K562 (cell line): Measurements from ENCODE around the gene NAV2. TPM values are rescaled to one million over a fixed set of nuclear protein-coding genes. Genes with fewer than 3 reads are reported as not detected.

Source experiments
- ATAC-seq: fragments of 200-7000 bp; cut with Tn5 transposase; 3 replicates; pipeline ENCODE4 v1.9.1; 2020; ENCODE audit warnings: moderate library complexity
- BruUV-seq: library from RNA; stranded (reverse); fragments of 400-500 nt; replicated peaks from 2 replicates; lab custom pipeline; 2021; lab: Mats Ljungman, UMichigan
- CTCF ChIA-PET: fragments of 300-600 bp; formaldehyde crosslinking; extraction: SDS; loops from one replicate; lab custom pipeline; 2021; ENCODE audit warnings: low intra/inter-chr PET ratio; lab: Yijun Ruan, JAX
- POLR2A ChIA-PET: fragments of 300-600, 350-650 bp; sonication (Branson Sonifier 250); formaldehyde crosslinking; extraction: SDS; loops from one replicate; lab custom pipeline; 2021; ENCODE audit warnings: antibody characterized with exemption, inconsistent platforms; lab: Yijun Ruan, JAX
- DNase-seq, 4 experiments: peaks; one replicate each; pipeline versions ENCODE4 v3.0.0 to v3.0.0-alpha.2; 2011 to 2018; ENCODE audit warnings: low spot score in 3 of 4, mixed read lengths in 3 of 4; ENCODE audit errors: extremely low read depth in 1 of 4
- FAIRE-seq: peaks from 2 replicates; lab custom pipeline; 2011; peaks lifted over from hg19 to GRCh38; lab: Jason Lieb, UNC
- H2AFZ ChIP-seq: 2 replicates; pipeline ENCODE4 v1.6.0; 2011; ENCODE audit warnings: low read depth, low read length, control low read depth, inconsistent platforms
- H3K27ac ChIP-seq: fragments of 200-600 bp; 3 replicates; pipeline ENCODE4 v1.8.0; 2011; ENCODE audit warnings: low read depth, mild to moderate bottlenecking, control low read depth, inconsistent platforms, low read length, moderate library complexity, mixed read lengths; ENCODE audit errors: extremely low read depth
- H3K27me3 ChIP-seq, 2 experiments: fragments of 300-600 bp in 1 of 2; 2 replicates in 1 of 2; 3 replicates in 1 of 2; pipeline versions ENCODE4 v1.6.0 to v1.8.0; 2011; ENCODE audit warnings: inconsistent platforms in 2 of 2, low read length in 2 of 2, mild to moderate bottlenecking in 1 of 2, mixed read lengths in 1 of 2, moderate library complexity in 1 of 2; ENCODE audit not compliant: control insufficient read depth in 2 of 2, insufficient read depth in 2 of 2
- H3K36me3 ChIP-seq: fragments of 300-600 bp; 3 replicates; pipeline ENCODE4 v1.8.0; 2011; ENCODE audit warnings: mild to moderate bottlenecking, low read length, inconsistent platforms; ENCODE audit not compliant: control insufficient read depth, insufficient read depth
- H3K4me1 ChIP-seq, 2 experiments: fragments of 200-600 bp in 1 of 2; replicated peaks in 1 of 2; 2 replicates in 1 of 2; 3 replicates in 1 of 2; pipeline versions ENCODE4 v1.5.1 to v1.8.0; 2011; ENCODE audit warnings: inconsistent platforms in 2 of 2, low read length in 2 of 2, mild to moderate bottlenecking in 1 of 2, mixed read lengths in 1 of 2, moderate library complexity in 1 of 2; ENCODE audit not compliant: control insufficient read depth in 2 of 2, insufficient read depth in 2 of 2
- H3K4me2 ChIP-seq: 2 replicates; pipeline ENCODE4 v1.6.1; 2011; ENCODE audit warnings: low read length, control low read depth, inconsistent platforms, mixed read lengths; ENCODE audit not compliant: insufficient read depth
- H3K4me3 ChIP-seq: fragments of 200-600 bp; sonication (generic), shearing (Covaris generic); 2 replicates; pipeline ENCODE4 v1.5.1; 2016; ENCODE audit warnings: control low read depth, inconsistent platforms
- H3K79me2 ChIP-seq: fragments of 200-600 bp; 3 replicates; pipeline ENCODE4 v1.8.0; 2011; ENCODE audit warnings: low read length, inconsistent platforms; ENCODE audit not compliant: control insufficient read depth, insufficient read depth
- H3K9ac ChIP-seq, 2 experiments: 2 replicates each; pipeline versions ENCODE4 v1.6.0 to v1.6.1; 2011; ENCODE audit warnings: low read depth in 2 of 2, low read length in 2 of 2, control low read depth in 1 of 2, inconsistent platforms in 1 of 2, mild to moderate bottlenecking in 1 of 2, mixed read lengths in 1 of 2; ENCODE audit not compliant: insufficient read depth in 1 of 2
- H3K9me1 ChIP-seq: one replicate; pipeline ENCODE4 v1.6.0; 2011; ENCODE audit warnings: inconsistent platforms, mild to moderate bottlenecking, low read length, moderate library complexity; ENCODE audit not compliant: control insufficient read depth, insufficient read depth
- H3K9me3 ChIP-seq: replicated peaks from 2 replicates; pipeline ENCODE4 v1.5.1; 2011; ENCODE audit warnings: low read depth, low read length, inconsistent platforms; ENCODE audit not compliant: control insufficient read depth, insufficient read depth
- H4K20me1 ChIP-seq: replicated peaks from 2 replicates; pipeline ENCODE4 v1.6.1; 2011; ENCODE audit warnings: low read length, inconsistent platforms, mixed read lengths; ENCODE audit not compliant: control insufficient read depth, insufficient read depth
- DDX20 ChIP-seq: fragments of 450-650 bp; IDR thresholded peaks from 2 replicates; pipeline ENCODE4 v1.6.1; 2016; ENCODE audit warnings: missing genetic modification characterization, low read depth, mild to moderate bottlenecking, missing compliant biosample characterization, moderate library complexity
- DMBX1 ChIP-seq: fragments of 250-450 bp; sonication (Bioruptor Pico); IDR thresholded peaks from 2 replicates; pipeline ENCODE4 v1.8.0; 2022; ENCODE audit warnings: inconsistent platforms, mild to moderate bottlenecking, moderate library complexity, borderline replicate concordance
- EHMT2 ChIP-seq: fragments of 450-650 bp; IDR thresholded peaks from 2 replicates; pipeline ENCODE4 v1.6.1; 2018; ENCODE audit warnings: antibody characterized with exemption
- ESRRB ChIP-seq: fragments of 250-450 bp; sonication (Bioruptor Pico); IDR thresholded peaks from 2 replicates; pipeline ENCODE4 v1.5.0; 2020; ENCODE audit warnings: mild to moderate bottlenecking, moderate library complexity, borderline replicate concordance
- EZH2 ChIP-seq: IDR thresholded peaks from 2 replicates; pipeline ENCODE4 v1.6.1; 2012; ENCODE audit warnings: low read depth, mild to moderate bottlenecking, inconsistent platforms, low read length, borderline replicate concordance
- IRF9 ChIP-seq: fragments of 450-650 bp; IDR thresholded peaks from 2 replicates; pipeline ENCODE4 v1.6.1; 2016; ENCODE audit warnings: missing biosample characterization, missing genetic modification characterization
- MIER1 ChIP-seq: fragments of 450-650 bp; IDR thresholded peaks from 2 replicates; pipeline ENCODE4 v1.6.1; 2016; ENCODE audit warnings: antibody characterized with exemption, mild to moderate bottlenecking, low read depth
- PTRF ChIP-seq: fragments of 450-650 bp; IDR thresholded peaks from 2 replicates; pipeline ENCODE4 v1.6.1; 2016; ENCODE audit warnings: mild to moderate bottlenecking, missing genetic modification characterization, missing compliant biosample characterization
- REST ChIP-seq, 2 experiments: fragments of 450-650 bp; formaldehyde crosslinking in 1 of 2; IDR thresholded peaks; 2 replicates each; pipeline versions ENCODE4 v1.4.0 to v1.6.1; 2014 to 2020; ENCODE audit warnings: mild to moderate bottlenecking in 2 of 2, borderline replicate concordance in 1 of 2, low read depth in 1 of 2
- ZFP30 ChIP-seq: fragments of 250-450 bp; sonication (Bioruptor Pico); IDR thresholded peaks from 2 replicates; pipeline ENCODE4 v1.8.0; 2022; ENCODE audit warnings: moderate library complexity, mild to moderate bottlenecking, inconsistent platforms, borderline replicate concordance
- WGBS: fragments of 100-300 bp; shearing (Covaris generic); methylation state at CpG from one replicate; pipeline ENCODE4 v1.1.6; 2016; ENCODE audit warnings: low coverage, mixed read lengths; ENCODE audit not compliant: insufficient coverage; ENCODE audit errors: missing lambda C conversion rate; 5-methylcytosine and 5-hydroxymethylcytosine counted together
- in situ Hi-C: fragments of 300-500 bp; cut with MboI; formaldehyde crosslinking; loops from 4 replicates; pipeline ENCODE4 v1.15.0; 2018; ENCODE audit warnings: inconsistent platforms, mixed read lengths
- intact Hi-C: fragments of 100-400 bp; cut with micrococcal nuclease; formaldehyde crosslinking; loops from 2 replicates; pipeline ENCODE4 v1.14.2; 2022
- polyA plus RNA-seq, 8 experiments: library from polyadenylated mRNA; depleted of rRNA in 4 of 8; stranded (reverse) in 5 of 8; unstranded in 3 of 8; fragments of >200 nt; fragmentation: Nextera tagmentation in 2 of 8; fragmentation: Illumina TruSeq in 1 of 8; extraction: Ambion mirVana in 2 of 8; extraction: Trizol in 1 of 8; gene quantifications; 2 replicates each; pipeline versions ENCODE4 v1.2.1 to v1.2.3, GENCODE V29; 2011 to 2014; ENCODE audit warnings: inconsistent platforms in 1 of 8, missing spikeins in 1 of 8
- total RNA-seq, 7 experiments: library from RNA; depleted of rRNA in 6 of 7; stranded (reverse); fragments of >200 nt in 6 of 7; fragmentation: Illumina TruSeq in 2 of 7; extraction: Trizol in 2 of 7; gene quantifications; 2 replicates each; pipeline versions ENCODE4 v1.2.1 to v1.2.3, GENCODE V29; 2011 to 2021; ENCODE audit warnings: low replicate concordance in 1 of 7

Gene NAV2
- total and polyA plus RNA-seq, 9 of the 15 experiments (the other 6 are each of a cell fraction or from before 2014, with no cell fraction given): 0.03 to 0.35 (median 0.05) TPM

- no peak for TF ChIP-seq ESRRB (CRISPR knock-in tag)
- no peak for TF ChIP-seq ZFP30 (CRISPR knock-in tag)
- no peak for TF ChIP-seq PTRF (tag)
- TF ChIP-seq DDX20 (tag): no peak
- no peak for TF ChIP-seq EZH2
Observed at GRCh38 chr11:20157728-20158127, 445.1 kb downstream of the NAV2 start (continued).

- ChIA-PET POLR2A (interaction anchor here (0.6 kb wide), 1 partner anchor 616 kb away, joined by 3 read pairs; no protein-coding TSS in a partner anchor), CTCF (no interaction called here)
- BruUV-seq: no TSS peak
- 18% methylated on average over 29 of the region's 33 CpGs for WGBS
- no peaks in the 10 kb centered on the region for H4K20me1 ChIP-seq
- H3K9me3 ChIP-seq: no peaks in the 10 kb centered on the region
- intact Hi-C loops: no loop called here
- H3K27me3 ChIP-seq: peaks cover 60 to 61% of the 10 kb centered on the region in 2 experiments
- H3K9ac ChIP-seq: no peak overlapping the region
- ATAC-seq: peak; percentile 85
- no peaks in the 10 kb centered on the region for H3K9me1 ChIP-seq
- in situ Hi-C loops: no loop called here
- peak; percentile 15 for FAIRE-seq
- peak; percentile 36 to 57 (median 47) for DNase-seq
- H3K4me2 ChIP-seq: no peak overlapping the region
- H3K27ac ChIP-seq: no peak overlapping the region
- peak; percentile 97 for TF ChIP-seq REST (IDR thresholded peaks at IDR 0.05; ENCODE audit: borderline replicate concordance)
- TF ChIP-seq REST (CRISPR knock-in tag; IDR thresholded peaks at IDR 0.05; ENCODE audit: low read depth): peak; percentile 93
- peak; percentile 28; the same call in 1 of the 2 replicates for TF ChIP-seq DMBX1 (CRISPR knock-in tag)
- TF ChIP-seq MIER1: peak; percentile 94
- TF ChIP-seq IRF9 (tag): no peak
- peak; percentile 95 for TF ChIP-seq EHMT2
- no peak overlapping the region for H2AFZ ChIP-seq
- H3K36me3 ChIP-seq: no peaks in the 10 kb centered on the region
- H3K4me3 ChIP-seq: no peak overlapping the region
- peaks cover 0 to 22% of the 10 kb centered on the region in 2 experiments; a peak in 2 of 5 replicates for H3K4me1 ChIP-seq
- H3K79me2 ChIP-seq: no peaks in the 10 kb centered on the region
Observed at GRCh38 chr11:20158597-20159257, 446.1 kb downstream of the NAV2 start.
